WTC11 (cell line): ENCODE data around the gene FMNL2.

ENCODE experiments used
- ATF2 ChIP-seq: sonication (generic); formaldehyde crosslinking; IDR thresholded peaks from 2 replicates; pipeline ENCODE4 v1.8.1; 2022; ENCODE audit warnings: low read depth, missing genetic modification reagents, borderline replicate concordance
- CTCF ChIP-seq: fragments of 200-600 bp; IDR thresholded peaks from 2 replicates; pipeline ENCODE4 v1.8.0; 2022; ENCODE audit warnings: antibody characterized with exemption
- ELF4 ChIP-seq: sonication (generic); formaldehyde crosslinking; IDR thresholded peaks from 2 replicates; pipeline ENCODE4 v1.8.1; 2022; ENCODE audit warnings: low read depth, mild to moderate bottlenecking, moderate library complexity, missing genetic modification reagents

- TF ChIP-seq CTCF (no peak), ELF4 (CRISPR knock-in tag) (no peak), ATF2 (no peak)
Observed at GRCh38 chr2:152499896-152500735, 165.1 kb downstream of the FMNL2 start.
